CD4-positive, alpha-beta T cell treated with Interleukin-6 at 100 ng/mL for 8 hours (primary cell): ENCODE data around the gene CRYM.
"Not testable (repeated sequence)": the region's sequence is repeated elsewhere in the genome, so short reads cannot be mapped to it uniquely, and the experiment has no call there.

Experiments
- DNase-seq: peaks from one replicate; pipeline ENCODE4 v3.0.0-alpha.2; 2020; ENCODE audit warnings: mixed read lengths, low spot score

CRYM gene

DNA sequence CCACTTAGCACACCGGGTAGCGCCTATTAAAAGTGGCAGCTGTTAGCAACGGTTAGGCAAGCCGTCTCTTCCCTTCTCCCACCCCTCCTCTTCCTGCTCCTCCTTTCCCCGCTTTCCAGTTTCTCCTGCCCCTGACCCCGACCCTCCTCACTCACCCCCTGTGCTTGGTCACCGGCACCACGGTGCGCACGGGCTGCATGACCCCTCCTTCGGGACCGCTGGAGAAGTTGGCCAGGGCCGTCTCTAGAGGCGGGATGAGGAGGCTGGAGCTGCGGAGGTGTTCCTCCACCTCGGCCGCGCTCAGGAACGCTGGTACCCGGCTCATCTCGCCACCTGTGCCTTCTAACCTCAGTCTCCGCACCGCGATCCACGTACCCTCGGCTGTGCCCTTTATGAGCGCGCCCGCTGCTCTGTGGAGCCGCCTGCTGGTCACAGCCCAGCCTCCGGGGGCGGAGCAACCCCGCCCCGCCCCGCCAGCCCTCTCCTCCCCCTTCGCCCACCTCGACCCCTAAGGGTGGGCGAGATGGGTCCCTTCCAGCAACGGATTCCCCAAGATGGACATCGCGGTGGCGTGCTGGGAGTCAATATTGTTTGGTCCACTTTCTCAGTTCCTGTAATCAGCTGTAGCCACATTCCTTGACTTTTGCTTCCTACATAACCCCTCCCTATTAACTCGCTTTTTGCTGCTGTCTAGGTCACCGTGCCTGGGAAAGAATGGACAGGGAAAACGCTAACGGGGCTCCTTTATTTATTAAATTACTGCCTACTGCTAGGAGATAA, at the start of gene CRYM:
Gene CRYM, minus strand, starts transcription at position 364 of the 780 bp plus-strand sequence. Its CDS starts 39 bp downstream, at position 325.
- DNase-seq: no peak

DNA sequence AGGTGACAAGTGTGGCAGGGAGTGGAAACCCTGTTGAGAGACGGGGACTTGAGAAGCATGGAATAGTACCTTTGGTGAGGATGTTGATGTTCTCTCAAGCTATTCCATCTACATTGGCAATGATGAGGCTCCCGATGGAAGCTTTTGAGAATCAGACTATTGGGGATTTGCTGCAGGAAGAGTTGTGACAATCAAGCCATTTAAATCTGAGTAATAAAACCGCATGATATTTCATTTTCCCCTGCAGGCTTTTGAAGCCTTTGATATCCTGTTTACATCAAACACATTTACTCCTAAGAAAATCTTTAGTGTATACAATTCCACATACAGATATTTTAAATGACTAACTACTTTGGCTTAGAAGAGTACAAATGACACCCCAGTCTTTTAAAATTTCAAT, 49.0 kb upstream of the CRYM start:
- DNase-seq: no peak

DNA sequence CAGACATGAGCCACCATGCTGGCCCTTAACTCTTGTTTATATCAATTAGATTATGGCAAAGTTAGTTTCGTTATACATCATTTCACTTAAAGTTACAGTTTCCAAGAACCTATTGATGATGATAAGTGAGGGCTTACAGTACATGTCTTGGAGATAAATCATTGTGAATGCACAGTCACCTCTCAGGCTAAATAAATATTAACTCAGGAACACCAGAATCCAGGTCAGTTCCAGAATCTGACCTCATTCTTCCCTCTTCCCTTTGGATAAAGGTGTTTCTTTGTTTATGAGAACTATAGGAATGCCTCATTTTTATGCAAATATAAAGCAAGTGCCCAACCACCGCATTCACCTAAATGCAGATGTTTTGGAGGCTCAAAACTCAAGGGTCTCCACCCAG, 48.4 kb upstream of the CRYM start:
- DNase-seq: no peak

DNA sequence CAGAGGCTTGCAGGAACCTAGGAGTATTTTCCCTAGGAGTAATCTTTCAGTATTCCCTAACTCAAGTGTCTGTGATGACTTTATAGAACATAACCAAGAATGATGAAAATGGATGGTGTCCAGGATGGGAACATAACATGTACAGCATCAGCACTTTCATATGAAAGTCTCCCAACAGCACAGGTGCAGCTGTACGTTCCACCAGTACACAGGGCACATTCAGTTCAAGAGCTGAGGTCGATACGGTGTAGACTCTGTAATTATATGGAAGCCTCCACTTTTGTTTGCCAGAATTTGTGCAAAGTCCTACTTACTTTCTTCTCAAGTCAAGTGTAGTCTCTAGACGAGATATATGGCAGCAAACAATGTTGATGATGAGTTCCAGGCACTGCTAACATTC, 46.2 kb upstream of the CRYM start:
- no peak for DNase-seq

DNA sequence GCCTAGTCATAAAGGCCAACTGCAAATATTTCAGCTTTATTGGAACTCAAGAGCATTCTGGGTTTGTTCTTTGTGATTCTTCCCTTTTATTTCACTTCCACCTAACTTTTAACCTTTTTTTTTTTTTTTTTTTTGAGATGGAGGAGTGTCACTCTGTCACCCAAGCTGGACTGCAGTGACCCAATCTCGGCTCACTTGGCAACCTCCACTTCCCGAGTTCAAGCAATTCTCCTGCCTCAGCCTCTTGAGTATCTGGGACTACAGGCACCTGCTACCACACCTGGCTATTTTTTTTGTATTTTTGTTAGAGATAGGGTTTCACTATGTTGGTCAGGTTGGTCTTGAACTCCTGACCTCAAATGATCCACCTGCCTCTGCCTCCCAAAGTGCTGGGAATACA, 44.2 kb upstream of the CRYM start:
- not testable (repeated sequence) for DNase-seq

DNA sequence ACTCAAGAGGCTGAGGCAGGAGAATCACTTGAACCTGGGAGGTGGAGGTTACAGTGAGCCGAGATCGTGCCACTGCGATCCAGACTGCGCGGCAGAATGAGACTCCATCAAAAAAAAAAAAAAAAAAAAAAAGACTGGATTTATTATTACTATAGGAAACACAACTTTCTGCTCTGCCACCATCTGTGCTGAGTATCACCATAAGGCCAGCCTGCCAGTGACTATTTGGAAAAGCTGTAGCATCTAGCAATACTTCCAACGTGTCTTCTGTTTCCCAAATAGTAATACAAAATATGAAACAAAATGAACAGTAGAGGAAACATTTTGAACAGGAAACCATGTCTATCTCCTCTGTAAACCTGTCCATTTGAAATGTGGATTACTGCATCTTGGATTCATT, 43.6 kb upstream of the CRYM start:
- no peak for DNase-seq

DNA sequence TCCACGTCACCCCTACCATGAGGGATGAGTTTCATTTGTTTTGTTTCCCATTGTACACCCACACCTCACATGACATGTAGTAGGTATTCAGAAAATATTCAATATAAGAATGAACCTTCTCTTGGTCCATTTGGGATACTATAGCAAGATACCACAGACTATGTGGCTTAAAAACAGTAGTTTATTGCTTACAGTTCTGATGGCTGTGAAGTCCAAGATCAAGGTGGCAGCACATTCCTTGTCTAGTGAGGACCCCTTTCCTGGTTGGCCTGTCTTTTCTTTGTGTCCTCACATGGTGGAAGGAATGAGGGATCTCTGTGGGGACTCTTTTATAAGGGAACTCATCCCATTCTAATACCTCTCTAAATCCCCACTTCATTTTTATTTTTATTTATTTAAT, 36.2 kb upstream of the CRYM start:
- no peak for DNase-seq

DNA sequence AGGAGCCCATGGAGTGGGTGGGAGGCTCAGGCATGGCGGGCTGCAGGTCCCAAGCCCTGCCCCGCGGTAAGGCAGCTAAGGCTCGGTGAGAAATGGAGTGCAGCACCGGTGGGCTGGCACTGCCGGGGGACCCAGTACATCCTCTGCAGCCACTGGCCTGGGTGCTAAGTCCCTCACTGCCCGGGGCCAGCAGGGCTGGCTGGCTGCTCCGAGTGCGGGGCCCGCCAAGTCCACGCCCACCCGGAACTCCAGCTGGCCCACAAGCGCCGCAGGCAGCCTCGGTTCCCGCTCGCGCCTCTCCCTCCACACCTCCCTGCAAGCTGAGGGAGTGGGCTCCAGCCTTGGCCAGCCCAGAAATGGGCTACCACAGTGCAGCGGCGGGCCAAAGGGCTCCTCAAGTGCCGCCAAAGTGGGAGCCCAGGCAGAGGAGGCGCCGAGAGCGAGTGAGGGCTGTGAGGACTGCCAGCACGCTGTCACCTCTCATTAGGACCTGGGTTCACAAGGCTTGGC, 34.8 kb upstream of the CRYM start:
- DNase-seq: not testable (repeated sequence)

DNA sequence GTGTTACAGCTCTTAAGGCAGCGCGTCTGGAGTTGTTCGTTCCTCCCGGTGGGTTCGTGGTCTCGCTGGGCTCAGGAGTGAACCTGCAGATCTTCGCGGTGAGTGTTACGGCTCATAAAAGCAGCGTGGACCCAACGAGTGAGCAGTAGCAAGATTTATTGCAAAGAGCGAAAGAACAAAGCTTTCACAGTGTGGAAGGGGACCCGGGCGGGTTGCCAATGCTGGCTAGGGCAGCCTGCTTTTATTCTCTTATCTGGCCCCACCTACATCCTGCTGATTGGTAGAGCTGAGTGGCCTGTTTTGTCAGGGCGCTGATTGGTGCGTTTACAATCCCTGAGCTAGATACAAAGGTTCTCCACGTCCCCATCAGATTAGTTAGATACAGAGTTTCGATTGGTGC, 34.0 kb upstream of the CRYM start:
- DNase-seq: not testable (repeated sequence)

DNA sequence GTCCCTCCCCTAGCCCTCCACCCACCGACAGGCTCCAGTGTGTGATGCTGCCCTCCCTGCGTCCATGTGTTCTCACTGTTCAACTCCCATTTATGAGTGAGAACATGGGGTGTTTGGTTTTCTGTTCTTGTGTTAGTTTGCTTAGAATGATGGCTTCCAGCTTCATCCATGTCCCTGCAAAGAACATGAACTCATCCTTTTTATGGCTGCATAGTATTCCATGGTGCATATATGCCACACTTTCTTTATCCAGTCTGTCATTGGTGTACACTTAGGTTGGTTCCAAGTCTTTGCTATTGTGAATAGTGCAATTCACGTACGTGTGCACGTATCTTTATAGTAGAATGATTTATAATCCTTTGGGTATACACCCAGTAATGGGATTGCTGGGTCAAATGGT, 28.6 kb upstream of the CRYM start:
- not testable (repeated sequence) for DNase-seq

DNA sequence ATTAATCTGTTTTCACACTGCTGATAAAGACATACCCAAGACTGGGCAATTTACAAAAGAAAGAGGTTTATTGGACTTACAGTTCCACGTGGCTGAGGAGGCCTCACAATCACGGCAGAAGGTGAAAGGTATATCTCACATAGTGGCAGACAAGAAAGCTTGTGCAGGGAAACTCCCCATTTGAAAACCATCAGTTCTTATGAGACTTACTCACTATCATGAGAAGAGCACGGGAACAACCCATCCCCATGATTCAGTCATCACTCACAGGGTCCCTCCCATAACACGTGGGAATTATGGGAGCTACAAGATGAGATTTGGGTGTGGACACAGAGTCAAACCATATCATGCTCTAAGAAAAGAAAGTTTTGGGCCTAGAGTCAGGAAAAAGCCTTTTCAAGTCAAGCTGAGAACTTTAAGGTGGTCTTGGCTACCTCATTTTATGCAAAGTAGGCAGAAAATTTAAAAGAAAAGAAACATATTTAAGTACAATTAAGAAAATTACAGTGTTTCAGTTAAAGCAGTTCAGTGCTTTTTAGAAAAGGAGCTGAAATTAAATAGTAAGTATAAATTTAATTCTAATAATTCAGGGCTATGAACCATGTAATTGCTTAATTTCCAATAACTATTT, 24.9 kb upstream of the CRYM start:
- DNase-seq: no peak

DNA sequence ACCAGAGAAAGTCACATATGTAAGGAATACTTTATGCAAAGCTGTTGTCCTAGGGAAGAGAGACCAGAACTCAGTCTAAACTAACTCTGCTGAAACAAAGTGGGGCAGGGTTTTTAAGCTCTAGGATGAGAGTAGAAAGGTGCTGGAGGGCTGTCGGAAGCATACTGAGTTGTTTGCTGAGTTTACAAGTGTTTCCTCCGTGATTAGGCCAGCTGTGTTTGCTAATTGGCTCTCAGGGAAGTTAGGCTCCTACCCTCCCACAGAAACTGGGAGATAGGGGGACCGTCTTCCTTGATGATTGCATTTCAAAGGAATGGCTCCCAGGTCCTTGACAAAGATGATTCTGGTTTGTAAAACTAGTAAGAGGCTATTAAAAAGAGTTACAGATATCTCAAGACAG, 24.4 kb upstream of the CRYM start:
- no peak for DNase-seq

DNA sequence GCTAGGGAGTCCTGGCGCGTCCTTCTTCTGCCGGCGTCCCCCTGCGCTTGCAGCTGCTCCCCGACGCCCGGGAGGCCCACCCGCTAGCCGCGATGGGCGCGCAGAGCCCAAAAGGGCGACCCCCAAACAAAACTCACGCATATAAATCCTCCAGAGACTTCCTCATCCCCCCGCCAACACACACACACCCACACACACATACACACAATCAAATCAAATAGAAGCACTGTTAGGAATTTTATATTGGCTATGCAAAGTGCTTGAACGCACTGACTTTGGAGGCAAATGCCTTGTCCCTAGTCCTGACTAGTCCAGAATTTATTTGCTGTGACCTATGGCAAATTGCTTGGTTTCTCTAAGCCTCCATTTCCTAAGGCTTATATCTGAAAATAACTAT, 23.8 kb upstream of the CRYM start:
- DNase-seq: no peak

DNA sequence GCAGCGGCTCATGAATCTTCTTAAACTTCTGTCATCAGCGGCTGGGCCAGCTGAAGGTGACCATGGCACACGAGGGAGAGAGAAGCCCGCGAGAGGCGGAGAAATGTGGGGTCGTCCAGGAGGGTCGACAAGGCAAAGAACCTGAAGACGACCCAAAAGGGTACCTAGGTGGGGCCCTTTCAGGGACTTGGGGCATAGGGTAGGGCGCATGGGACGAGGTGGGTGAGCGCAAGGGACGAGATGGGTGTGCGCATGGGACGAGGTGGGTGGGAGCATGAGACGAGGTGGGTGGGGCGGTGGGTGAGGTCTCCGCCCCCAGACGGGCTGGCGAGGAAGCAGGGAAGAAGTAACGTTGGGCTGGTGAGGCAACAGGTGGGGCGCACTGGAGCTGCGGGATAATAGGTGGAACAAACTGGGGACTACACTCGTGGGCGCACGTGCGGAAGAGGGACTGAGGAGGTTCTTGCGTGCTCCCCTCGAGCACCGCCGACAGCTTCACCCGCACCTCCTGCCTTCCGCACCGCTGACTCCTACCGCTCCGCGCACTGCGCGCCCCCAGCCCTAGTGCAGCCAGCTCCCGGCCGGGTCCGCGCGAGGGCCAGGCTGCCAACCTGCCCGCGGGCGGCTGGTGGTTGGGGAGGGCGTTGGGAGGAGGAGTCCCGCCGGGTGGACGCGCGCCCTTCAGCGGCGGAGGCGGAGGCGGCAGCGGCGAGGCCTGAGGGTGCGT, 23.2 kb upstream of the CRYM start:
- peak; percentile 8 for DNase-seq

DNA sequence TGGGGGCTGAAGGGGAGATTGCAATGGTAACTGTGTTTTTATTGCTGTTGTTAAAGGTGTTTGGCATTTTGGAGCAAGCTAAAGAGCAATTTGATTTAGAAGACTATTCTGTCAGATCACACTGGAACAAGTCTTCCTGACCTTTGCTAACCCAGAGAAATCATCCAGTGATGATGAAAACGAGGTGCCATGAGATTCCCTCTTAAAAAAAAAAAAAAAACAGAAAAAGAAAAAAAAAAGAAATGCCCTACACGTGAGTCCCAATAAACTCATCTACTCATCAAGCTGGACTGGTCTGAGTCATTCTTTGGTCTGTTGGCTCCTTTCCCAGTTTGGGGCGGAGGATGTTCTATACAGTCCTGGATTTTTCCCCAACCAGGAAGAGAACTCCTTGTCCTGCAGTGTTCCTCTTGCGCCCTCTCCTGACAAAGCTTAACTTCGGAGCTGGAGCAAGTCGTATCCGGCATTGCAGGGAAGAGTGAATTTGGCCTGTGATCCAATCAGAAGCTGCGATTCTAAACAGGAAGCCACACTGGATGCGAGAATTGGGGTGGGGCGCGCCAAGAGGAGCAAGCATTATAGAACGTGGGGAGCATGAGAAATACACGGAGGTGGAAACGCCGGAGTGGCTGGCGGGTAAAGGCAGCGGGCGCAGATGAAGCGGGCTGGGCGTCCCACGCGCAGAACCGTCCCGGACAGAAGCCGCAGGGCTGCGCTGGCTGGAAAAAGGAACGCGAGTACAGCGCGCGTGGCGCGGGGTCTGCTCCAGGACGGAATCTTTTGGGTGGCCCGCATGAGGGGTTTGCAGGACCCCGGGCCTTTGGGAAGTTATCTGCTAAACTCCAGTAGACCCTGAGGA, 22.4 kb upstream of the CRYM start:
- DNase-seq: peak; percentile 41

DNA sequence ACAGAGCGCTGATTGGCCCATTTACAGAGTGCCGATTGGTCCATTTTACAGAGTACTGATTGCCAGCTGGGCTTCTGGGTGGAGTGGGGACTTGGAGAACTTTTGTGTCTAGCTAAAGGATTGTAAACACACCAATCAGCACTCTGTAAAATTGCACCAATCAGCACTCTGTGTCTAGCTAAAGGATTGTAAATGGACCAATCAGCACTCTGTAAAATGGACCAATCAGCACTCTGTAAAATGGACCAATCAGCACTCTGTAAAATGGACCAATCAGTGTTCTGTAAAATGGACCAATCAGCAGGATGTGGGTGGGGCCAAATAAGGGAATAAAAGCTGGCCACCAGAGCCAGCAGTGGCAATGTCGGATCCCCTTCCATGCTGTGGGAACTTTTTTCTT, 11.7 kb upstream of the CRYM start:
- not testable (repeated sequence) for DNase-seq

DNA sequence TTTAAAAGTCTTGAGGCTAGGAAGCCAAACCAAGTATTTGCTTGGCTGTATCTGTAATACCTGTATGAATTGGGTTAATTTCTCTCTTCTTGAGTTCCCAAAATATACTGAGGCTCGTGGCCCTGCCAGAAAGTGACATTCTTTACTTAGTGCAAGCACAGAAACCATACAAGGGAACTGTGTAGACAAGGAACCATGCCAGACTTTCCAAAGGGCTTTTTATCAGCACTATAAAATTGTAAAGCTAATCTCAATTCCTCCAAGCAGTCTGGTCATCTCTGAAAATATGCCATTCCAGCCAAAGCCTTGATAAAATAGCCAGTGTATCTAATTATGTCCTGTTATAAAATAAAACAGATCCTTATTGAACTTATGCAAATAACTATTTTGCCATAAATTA, 7.2 kb upstream of the CRYM start:
- DNase-seq: no peak

DNA sequence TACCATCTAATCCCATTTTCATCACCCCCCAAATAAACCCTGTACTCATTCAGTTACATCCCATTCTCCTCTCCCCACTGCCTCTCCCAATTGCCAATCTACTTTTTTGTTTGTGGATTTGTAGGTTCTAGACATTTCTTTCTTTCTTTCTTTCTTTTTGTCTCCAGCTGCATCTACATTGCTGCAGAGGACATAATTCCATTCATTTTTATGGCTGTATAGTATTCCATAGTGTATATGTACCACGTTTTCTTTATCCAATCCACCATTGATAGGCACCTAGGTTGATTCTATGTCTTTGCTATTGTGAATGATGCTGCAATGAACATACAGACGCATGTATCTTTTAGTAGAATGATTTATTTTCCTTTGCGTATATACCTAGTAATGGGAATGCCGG, 6.3 kb upstream of the CRYM start:
- DNase-seq: no peak

DNA sequence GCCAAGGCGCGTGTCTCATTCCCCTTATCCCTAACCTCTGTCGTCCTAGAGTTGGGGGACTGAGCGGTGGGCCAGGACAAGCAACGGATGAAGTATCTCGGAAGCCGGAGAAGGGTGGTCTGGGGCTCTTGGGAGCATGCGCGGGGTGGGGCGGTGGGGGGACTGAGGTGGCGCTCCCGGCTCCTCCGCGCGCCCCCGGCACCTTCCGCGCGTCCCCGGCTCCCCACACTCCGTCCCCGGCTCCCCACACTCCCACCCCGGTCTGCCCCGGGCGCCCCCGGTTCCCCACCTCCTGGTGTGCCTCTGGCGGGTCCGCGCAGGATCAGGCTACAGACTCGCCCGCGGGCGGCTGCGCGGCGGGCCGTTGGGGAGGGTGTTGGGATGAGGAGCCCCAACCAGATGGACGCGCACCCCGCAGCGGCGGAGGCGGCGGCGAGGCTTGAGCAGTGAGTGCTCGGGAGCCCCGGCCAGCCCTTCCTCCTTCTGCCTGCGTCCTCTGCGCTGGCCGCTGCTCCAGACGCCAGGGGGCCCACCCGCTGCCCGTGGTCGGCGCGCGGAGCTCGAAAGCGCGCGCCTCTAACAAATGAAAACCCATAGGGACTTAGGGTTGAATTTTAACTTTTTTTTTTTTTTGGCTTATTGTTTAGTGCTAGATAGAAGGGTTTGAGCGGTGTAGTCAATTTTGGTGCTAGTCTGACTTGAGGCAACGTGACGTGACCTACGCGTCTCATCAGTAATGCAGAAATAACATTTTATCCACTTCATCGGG, 5.6 kb upstream of the CRYM start:
- DNase-seq: no peak

DNA sequence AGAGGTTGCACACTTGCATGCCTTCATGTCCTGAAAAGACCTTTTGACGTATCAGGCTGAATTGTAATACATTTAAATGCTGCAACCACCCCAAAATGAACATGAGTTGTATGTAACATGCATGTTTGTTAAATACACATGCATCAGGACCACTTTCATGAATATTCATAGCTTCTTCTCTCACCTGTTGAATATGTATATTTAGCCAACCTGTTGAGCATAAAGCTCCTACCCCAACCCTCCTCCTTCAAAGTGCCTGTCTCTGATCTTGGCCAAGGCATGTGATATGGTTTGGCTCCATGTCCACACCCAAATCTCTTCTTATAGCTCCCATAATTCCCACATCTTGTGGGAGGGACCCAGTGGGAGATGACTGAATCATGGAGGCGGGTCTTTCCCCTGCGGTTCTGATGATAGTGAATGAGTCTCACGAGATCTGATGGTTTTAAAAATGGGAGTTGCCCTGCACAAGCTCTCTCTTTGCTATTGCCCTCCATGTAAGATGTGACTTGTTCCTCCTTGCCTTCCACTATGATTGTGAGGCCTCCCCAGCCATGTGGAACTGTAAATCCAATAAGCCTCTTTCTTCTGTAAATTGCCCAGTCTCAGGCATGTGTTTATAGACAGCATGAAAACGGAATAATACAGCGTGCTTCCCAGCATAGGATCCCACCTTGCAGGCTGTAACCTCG, 3.8 kb upstream of the CRYM start:
- DNase-seq: no peak

DNA sequence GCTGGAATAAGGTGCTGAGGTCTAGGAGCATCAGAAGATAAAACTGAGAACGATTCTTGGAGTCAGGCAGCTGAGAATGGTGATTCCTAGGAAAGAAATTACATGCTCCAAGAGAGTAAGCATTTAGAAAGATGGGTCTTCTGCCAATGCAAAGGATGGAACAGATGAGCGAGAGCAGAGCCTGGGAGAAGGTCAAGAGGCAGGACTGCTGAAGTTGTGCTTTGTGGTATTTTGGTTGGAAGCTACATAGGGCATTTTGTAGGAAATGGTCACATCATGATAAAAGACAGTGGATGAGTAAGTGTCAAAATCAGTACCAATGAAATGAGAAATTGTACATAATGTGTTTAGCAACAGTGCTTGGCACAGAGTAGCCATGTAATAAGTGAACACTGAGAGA, 1.4 kb upstream of the CRYM start:
- no peak for DNase-seq
